Loucy (cell line): ENCODE results near the gene ARID4A.

Experiments
- H2AFZ ChIP-seq: fragments of 200-600 bp; sonication (generic); 2 replicates; pipeline ENCODE4 v1.6.0; 2016; ENCODE audit warnings: antibody characterized with exemption, mild to moderate bottlenecking, low read length, moderate library complexity
- H3F3A ChIP-seq: fragments of 200-600 bp; 2 replicates; pipeline ENCODE4 v1.6.0; 2016; ENCODE audit warnings: antibody characterized with exemption, low read depth, mild to moderate bottlenecking
- H3K27me3 ChIP-seq: fragments of 200-600 bp; sonication (generic); 2 replicates; pipeline ENCODE4 v1.6.1; 2014; ENCODE audit warnings: low read length, mild to moderate bottlenecking; ENCODE audit not compliant: insufficient read depth, poor library complexity, severe bottlenecking
- H3K36me3 ChIP-seq: fragments of 200-600 bp; sonication (generic); 2 replicates; pipeline ENCODE4 v1.6.1; 2016; ENCODE audit warnings: low read length; ENCODE audit not compliant: insufficient read depth
- H3K4me1 ChIP-seq: fragments of 200-600 bp; sonication (generic); 2 replicates; pipeline ENCODE4 v1.5.1; 2014; ENCODE audit warnings: low read length, mild to moderate bottlenecking; ENCODE audit not compliant: insufficient read depth, poor library complexity, severe bottlenecking
- H3K4me2 ChIP-seq: fragments of 200-600 bp; sonication (generic); 2 replicates; pipeline ENCODE4 v1.6.0; 2014; ENCODE audit warnings: antibody characterized with exemption, low read length, low read depth, mild to moderate bottlenecking; ENCODE audit not compliant: poor library complexity, severe bottlenecking
- H3K4me3 ChIP-seq: fragments of 200-600 bp; sonication (generic); 2 replicates; pipeline ENCODE4 v1.5.1; 2014; ENCODE audit warnings: low read length, mild to moderate bottlenecking, mixed read lengths; ENCODE audit not compliant: poor library complexity, severe bottlenecking
- H3K79me2 ChIP-seq: fragments of 200-600 bp; sonication (generic); 2 replicates; pipeline ENCODE4 v1.6.1; 2014; ENCODE audit warnings: low read length; ENCODE audit not compliant: insufficient read depth
- H3K9ac ChIP-seq: fragments of 200-600 bp; sonication (generic); 2 replicates; pipeline ENCODE4 v1.6.0; 2014; ENCODE audit warnings: mild to moderate bottlenecking, low read depth, low read length, moderate library complexity; ENCODE audit not compliant: poor library complexity, severe bottlenecking
- H3K9me2 ChIP-seq: fragments of 200-600 bp; sonication (generic); replicated peaks from 2 replicates; pipeline ENCODE4 v1.6.1; 2016; ENCODE audit warnings: low read depth, low read length, mixed read lengths
- H3K9me3 ChIP-seq: fragments of 200-600 bp; sonication (generic); 2 replicates; pipeline ENCODE4 v1.6.1; 2014; ENCODE audit warnings: mild to moderate bottlenecking, antibody characterized with exemption, low read length, low read depth; ENCODE audit not compliant: insufficient read depth
- H4K20me1 ChIP-seq: fragments of 200-600 bp; sonication (generic); 2 replicates; pipeline ENCODE4 v1.6.0; 2014; ENCODE audit warnings: antibody characterized with exemption, low read length, mild to moderate bottlenecking; ENCODE audit not compliant: insufficient read depth, poor library complexity, severe bottlenecking
- EZH2phosphoT487 ChIP-seq: fragments of 200-600 bp; IDR thresholded peaks from 2 replicates; pipeline ENCODE4 v1.6.1; 2018; ENCODE audit warnings: antibody characterized with exemption, mild to moderate bottlenecking, moderate library complexity, borderline replicate concordance
- TF ChIP-seq, protein P1 (sequence below): fragments of 200-600 bp; sonication (generic); conservative IDR thresholded peaks from 2 replicates; pipeline ENCODE4 v1.5.1; 2014; ENCODE audit warnings: mild to moderate bottlenecking, antibody characterized with exemption, low read length

Gene ARID4A

DNA sequence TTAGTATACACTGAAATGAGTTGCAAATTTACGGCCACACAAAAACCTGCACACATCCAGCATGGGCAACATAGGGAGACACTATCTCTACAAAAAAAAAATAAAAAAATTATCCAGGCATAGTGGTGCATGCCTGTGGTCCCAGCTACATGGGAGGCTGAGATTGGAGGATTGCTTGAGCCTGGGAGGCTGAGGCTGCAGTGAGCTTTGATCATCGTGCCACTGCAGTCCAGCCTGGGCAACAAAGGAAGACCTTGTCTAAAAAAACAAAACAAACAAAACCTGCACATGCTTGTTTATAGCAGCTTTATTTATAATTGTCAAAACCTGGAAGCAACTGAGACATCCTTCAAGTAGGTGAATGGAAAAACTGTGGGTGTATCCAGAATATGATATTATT lies 92.5 kb downstream of the ARID4A start:
- Histone ChIP-seq H3K79me2 (no peaks in the 10 kb centered on the region), H3F3A (no peaks in the 10 kb centered on the region), H3K4me1 (no peaks in the 10 kb centered on the region), H3K9me2 (no peaks in the 10 kb centered on the region), H3K4me3 (no peak overlapping the region), H4K20me1 (no peaks in the 10 kb centered on the region), H3K27me3 (no peaks in the 10 kb centered on the region), H3K4me2 (no peak overlapping the region), H3K36me3 (no peaks in the 10 kb centered on the region), H2AFZ (no peak overlapping the region), H3K9ac (no peak overlapping the region), H3K9me3 (no peaks in the 10 kb centered on the region)
- TF ChIP-seq EZH2phosphoT487 = no peak
- TF ChIP-seq, protein P1, sequence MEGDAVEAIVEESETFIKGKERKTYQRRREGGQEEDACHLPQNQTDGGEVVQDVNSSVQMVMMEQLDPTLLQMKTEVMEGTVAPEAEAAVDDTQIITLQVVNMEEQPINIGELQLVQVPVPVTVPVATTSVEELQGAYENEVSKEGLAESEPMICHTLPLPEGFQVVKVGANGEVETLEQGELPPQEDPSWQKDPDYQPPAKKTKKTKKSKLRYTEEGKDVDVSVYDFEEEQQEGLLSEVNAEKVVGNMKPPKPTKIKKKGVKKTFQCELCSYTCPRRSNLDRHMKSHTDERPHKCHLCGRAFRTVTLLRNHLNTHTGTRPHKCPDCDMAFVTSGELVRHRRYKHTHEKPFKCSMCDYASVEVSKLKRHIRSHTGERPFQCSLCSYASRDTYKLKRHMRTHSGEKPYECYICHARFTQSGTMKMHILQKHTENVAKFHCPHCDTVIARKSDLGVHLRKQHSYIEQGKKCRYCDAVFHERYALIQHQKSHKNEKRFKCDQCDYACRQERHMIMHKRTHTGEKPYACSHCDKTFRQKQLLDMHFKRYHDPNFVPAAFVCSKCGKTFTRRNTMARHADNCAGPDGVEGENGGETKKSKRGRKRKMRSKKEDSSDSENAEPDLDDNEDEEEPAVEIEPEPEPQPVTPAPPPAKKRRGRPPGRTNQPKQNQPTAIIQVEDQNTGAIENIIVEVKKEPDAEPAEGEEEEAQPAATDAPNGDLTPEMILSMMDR = no peak

DNA sequence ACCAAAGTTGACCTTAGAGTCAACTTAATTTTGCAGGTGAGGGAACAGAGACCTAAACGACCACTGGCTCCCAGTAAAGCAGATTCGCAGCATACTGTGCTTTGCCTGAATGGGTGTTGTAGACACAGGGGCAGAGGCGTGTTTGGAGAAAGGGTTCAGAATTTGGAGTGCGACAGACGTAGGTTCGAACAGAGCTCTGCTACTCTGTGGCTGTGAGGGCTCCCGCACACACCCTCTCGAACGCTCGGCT lies 97.1 kb downstream of the ARID4A start:
- no peak overlapping the region for H3K4me3 ChIP-seq
- H3K36me3 ChIP-seq = no peaks in the 10 kb centered on the region
- no peaks in the 10 kb centered on the region for H3K9me3 ChIP-seq
- H2AFZ ChIP-seq = no peak overlapping the region
- no peaks in the 10 kb centered on the region for H4K20me1 ChIP-seq
- no peaks in the 10 kb centered on the region for H3K79me2 ChIP-seq
- H3F3A ChIP-seq = no peaks in the 10 kb centered on the region
- H3K4me2 ChIP-seq = no peak overlapping the region
- no peaks in the 10 kb centered on the region for H3K9me2 ChIP-seq
- TF ChIP-seq, protein P1 = no peak
- TF ChIP-seq EZH2phosphoT487 = no peak
- H3K4me1 ChIP-seq = no peaks in the 10 kb centered on the region
- H3K27me3 ChIP-seq = no peaks in the 10 kb centered on the region
- no peak overlapping the region for H3K9ac ChIP-seq

DNA sequence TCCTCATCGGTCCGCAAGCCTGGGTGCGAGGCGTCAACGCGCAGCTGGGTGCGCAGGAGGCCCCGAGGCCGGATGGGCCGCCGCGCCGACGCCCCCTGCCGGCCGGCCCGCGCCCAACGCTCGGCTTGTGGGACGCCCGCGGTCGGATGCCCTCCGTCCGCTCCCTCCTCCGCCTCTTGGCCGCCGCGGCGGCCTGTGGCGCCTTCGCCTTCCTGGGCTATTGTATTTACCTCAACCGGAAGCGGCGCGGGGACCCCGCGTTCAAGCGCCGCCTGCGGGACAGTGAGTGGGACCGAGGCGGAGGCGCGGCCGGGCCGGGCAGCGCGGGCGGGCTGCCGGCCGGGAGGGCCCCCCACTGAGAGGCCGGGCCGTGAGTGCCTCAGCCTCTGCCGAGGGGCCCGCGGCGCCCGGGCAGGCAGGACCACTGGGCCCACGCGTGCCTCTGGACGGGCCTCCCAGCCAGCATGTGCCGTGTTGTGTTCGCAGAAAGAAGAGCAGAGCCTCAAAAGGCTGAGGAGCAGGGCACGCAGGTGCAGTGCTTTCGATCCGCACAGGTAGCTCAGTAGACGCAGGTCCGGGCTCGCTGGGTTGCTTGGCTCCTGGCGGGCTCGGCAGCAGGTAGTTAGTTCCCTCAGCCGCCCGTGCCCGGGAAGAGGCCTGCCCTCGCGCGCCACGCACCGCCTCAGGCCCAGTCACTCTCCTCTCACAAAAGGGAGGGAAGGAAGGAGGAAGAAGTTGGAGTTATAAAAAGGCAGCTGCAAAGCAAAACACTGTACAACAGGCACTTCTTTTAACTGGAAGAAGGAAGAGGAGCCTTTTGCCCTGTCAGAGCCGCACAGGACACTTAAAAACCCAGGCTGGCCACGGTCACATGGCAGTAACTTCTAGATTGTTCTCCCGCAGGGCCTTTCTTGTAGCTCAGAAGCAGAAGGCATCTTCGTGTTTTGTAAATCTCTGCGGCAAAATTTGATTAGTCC lies 97.7 kb downstream of the ARID4A start, which contains the start of gene TOMM20L:
Gene TOMM20L (plus strand): TSS at position 119 of the 977 bp plus-strand sequence. CDS start 28 bp downstream, at position 147.
- no peak within 1 kb of the TSS for H3K4me2 ChIP-seq
- TF ChIP-seq, protein P1 = no peak
- TF ChIP-seq EZH2phosphoT487 = no peak

More for the DNA sequence above, 97.7 kb downstream of the ARID4A start, which contains the start of gene TOMM20L:
- H3K27me3 ChIP-seq = no peaks in the 10 kb centered on the region
- H3F3A ChIP-seq = no peaks in the 10 kb centered on the region
- H3K9ac ChIP-seq = no peak within 1 kb of the TSS
- no peaks in the 10 kb centered on the region for H3K79me2 ChIP-seq
- H3K4me3 ChIP-seq = no peak within 1 kb of the TSS
- H3K36me3 ChIP-seq = no peaks in the 10 kb centered on the region
- H3K4me1 ChIP-seq = no peaks in the 10 kb centered on the region
- H4K20me1 ChIP-seq = no peaks in the 10 kb centered on the region
- no peaks in the 10 kb centered on the region for H3K9me3 ChIP-seq
- no peak within 1 kb of the TSS for H2AFZ ChIP-seq
- no peaks in the 10 kb centered on the region for H3K9me2 ChIP-seq
